HepG2 (cell line): ENCODE data around the gene ISY1. TPM values are rescaled to one million over a fixed set of nuclear protein-coding genes. Genes with fewer than 3 reads are reported as not detected.

Experiments
- CENPT ChIP-seq: sonication (generic); formaldehyde crosslinking; IDR thresholded peaks from 2 replicates; pipeline ENCODE4 v1.8.0; 2022; ENCODE audit warnings: low read depth, mild to moderate bottlenecking, moderate library complexity, missing genetic modification reagents
- ELF4 ChIP-seq: sonication (generic); formaldehyde crosslinking; IDR thresholded peaks from 2 replicates; pipeline ENCODE4 v1.5.0; 2020; ENCODE audit warnings: missing genetic modification reagents, mild to moderate bottlenecking, moderate library complexity, borderline replicate concordance
- HBP1 ChIP-seq: IDR thresholded peaks from 2 replicates; pipeline ENCODE4 v1.6.1; 2016; ENCODE audit warnings: low read depth, control low read depth
- HMGXB4 ChIP-seq, 2 experiments: sonication (generic) in 1 of 2; formaldehyde crosslinking in 1 of 2; IDR thresholded peaks; 2 replicates each; pipeline versions ENCODE4 v1.4.0 to v1.6.1; 2018 to 2020; ENCODE audit warnings: missing genetic modification reagents in 2 of 2, borderline replicate concordance in 1 of 2, low read depth in 1 of 2, mild to moderate bottlenecking in 1 of 2, missing biosample characterization in 1 of 2
- KLF12 ChIP-seq: sonication (generic); formaldehyde crosslinking; IDR thresholded peaks from 2 replicates; pipeline ENCODE4 v1.4.0; 2020; ENCODE audit warnings: missing genetic modification reagents, borderline replicate concordance
- MED8 ChIP-seq: sonication (generic); formaldehyde crosslinking; IDR thresholded peaks from 2 replicates; pipeline ENCODE4 v1.8.1; 2023; ENCODE audit warnings: mild to moderate bottlenecking, missing genetic modification reagents; ENCODE audit not compliant: insufficient replicate concordance
- PHF21A ChIP-seq: sonication (generic); formaldehyde crosslinking; IDR thresholded peaks from 2 replicates; pipeline ENCODE4 v1.5.0; 2020; ENCODE audit warnings: mild to moderate bottlenecking, missing genetic modification reagents
- POLR2AphosphoS2 ChIP-seq: IDR thresholded peaks from 2 replicates; pipeline ENCODE4 v1.6.1; 2011; ENCODE audit warnings: low read depth, low read length, improper control_type of control experiment
- POLR2AphosphoS5 ChIP-seq: IDR thresholded peaks from 2 replicates; pipeline ENCODE4 v1.6.1; 2012; ENCODE audit warnings: low read depth, low read length
- SP5 ChIP-seq: IDR thresholded peaks from 2 replicates; pipeline ENCODE4 v1.6.1; 2016; ENCODE audit warnings: low read depth, borderline replicate concordance
- SRF ChIP-seq: IDR thresholded peaks from 2 replicates; pipeline ENCODE4 v1.6.1; 2011; ENCODE audit warnings: mild to moderate bottlenecking, low read depth, low read length, moderate library complexity
- TOPORS ChIP-seq: sonication (generic); formaldehyde crosslinking; IDR thresholded peaks from 2 replicates; pipeline ENCODE4 v1.8.0; 2023; ENCODE audit warnings: mild to moderate bottlenecking, missing genetic modification reagents
- ZBTB38 ChIP-seq: sonication (generic); formaldehyde crosslinking; IDR thresholded peaks from 2 replicates; pipeline ENCODE4 v1.5.1; 2020; ENCODE audit warnings: mild to moderate bottlenecking, missing genetic modification reagents
- ZBTB49 ChIP-seq: sonication (generic); formaldehyde crosslinking; IDR thresholded peaks from 2 replicates; pipeline ENCODE4 v1.4.0; 2020; ENCODE audit warnings: missing genetic modification reagents, borderline replicate concordance
- ZFY ChIP-seq: sonication (generic); formaldehyde crosslinking; IDR thresholded peaks from 2 replicates; pipeline ENCODE4 v1.4.0; 2020; ENCODE audit warnings: missing genetic modification reagents
- ZNF205 ChIP-seq: IDR thresholded peaks from 2 replicates; pipeline ENCODE4 v1.6.1; 2018; ENCODE audit warnings: missing biosample characterization, missing genetic modification reagents
- ZNF460 ChIP-seq: sonication (generic); formaldehyde crosslinking; IDR thresholded peaks from 2 replicates; pipeline ENCODE4 v1.5.1; 2020; ENCODE audit warnings: missing genetic modification reagents, mild to moderate bottlenecking, borderline replicate concordance
- ZNF512 ChIP-seq: sonication (generic); formaldehyde crosslinking; IDR thresholded peaks from 2 replicates; pipeline ENCODE4 v1.4.0; 2020; ENCODE audit warnings: mild to moderate bottlenecking, missing genetic modification reagents
- ZNF800 ChIP-seq: sonication (generic); formaldehyde crosslinking; IDR thresholded peaks from 2 replicates; pipeline ENCODE4 v1.4.0; 2020; ENCODE audit warnings: missing genetic modification reagents
- polyA plus RNA-seq, 8 experiments: library from polyadenylated mRNA; depleted of rRNA in 3 of 8; stranded (reverse) in 7 of 8; unstranded in 1 of 8; fragments of >200 nt; fragmentation: Illumina TruSeq in 4 of 8; extraction: Trizol in 4 of 8; gene quantifications; 2 replicates each; pipeline versions ENCODE4 v1.2.1 to v1.2.3, GENCODE V29; 2011 to 2016; ENCODE audit warnings: low read depth in 4 of 8, missing spikeins in 1 of 8, mixed read lengths in 1 of 8; ENCODE audit not compliant: insufficient read depth in 1 of 8
- total RNA-seq, 5 experiments: library from RNA; depleted of rRNA; stranded (reverse); fragments of >200 nt; fragmentation: Illumina TruSeq; extraction: Trizol; gene quantifications; 2 replicates each; pipeline ENCODE4 v1.2.3, GENCODE V29; 2016; ENCODE audit warnings: low read depth in 1 of 5

The ISY1 gene
- total and polyA plus RNA-seq, 2 of the 13 experiments (the other 11 are each of a cell fraction or from before 2014, with no cell fraction given), result 21.0 to 39.1 TPM

GRCh38 chr3:129120254-129121004 lies 40.4 kb downstream of the ISY1 start (continued):
- TF ChIP-seq POLR2AphosphoS2 (no peak), MED8 (peak; percentile 61), TOPORS (CRISPR knock-in tag) (no peak), ELF4 (CRISPR knock-in tag) (0 out of 2 replicates have a peak, but pooled peaks have one; percentile 22), ZNF512 (CRISPR knock-in tag) (no peak), POLR2AphosphoS5 (0 out of 2 replicates have a peak, but pooled peaks have one; percentile 53), ZBTB38 (no peak), ZNF460 (CRISPR knock-in tag) (no peak), CENPT (CRISPR knock-in tag) (no peak), SRF (no peak), PHF21A (CRISPR knock-in tag) (peak; percentile 54), ZNF800 (CRISPR knock-in tag) (no peak), KLF12 (CRISPR knock-in tag) (peak; percentile 52; the same call in 1 of the 2 replicates), ZFY (CRISPR knock-in tag) (0 out of 2 replicates have a peak, but pooled peaks have one; percentile 41), HMGXB4 (CRISPR knock-in tag; IDR thresholded peaks at IDR 0.05; ENCODE audit: borderline replicate concordance in 1 of 2, low read depth in 1 of 2) (peak; percentile 8 to 44; a peak in 2 of 4 replicates), HBP1 (CRISPR knock-in tag) (0 out of 2 replicates have a peak, but pooled peaks have one; percentile 30), ZBTB49 (CRISPR knock-in tag) (no peak), SP5 (peak; percentile 79; the same call in 1 of the 2 replicates), ZNF205 (peak; percentile 42; the same call in 1 of the 2 replicates)
